Amniotic epithelial cell (primary cell): ENCODE results near the gene CCDC91.

ENCODE experiments used
- DNase-seq: peaks from one replicate; pipeline ENCODE4 v3.0.0-alpha.2; 2010; ENCODE audit warnings: low read depth

CCDC91 gene

GRCh38 chr12:28537474-28537873 lies 347.2 kb downstream of the CCDC91 start:
- no peak for DNase-seq

- no peak for DNase-seq
Measured at GRCh38 chr12:28539691-28540323, 349.6 kb downstream of the CCDC91 start.

- DNase-seq = no peak
Measured at GRCh38 chr12:28540324-28540714, 350.1 kb downstream of the CCDC91 start.

- peak; percentile 26 for DNase-seq
Measured at GRCh38 chr12:28543021-28543890, 353.0 kb downstream of the CCDC91 start.

GRCh38 chr12:28550757-28551704 lies 360.8 kb downstream of the CCDC91 start:
- peak; percentile 66 for DNase-seq

- no peak for DNase-seq
Measured at GRCh38 chr12:28552251-28552970, 362.2 kb downstream of the CCDC91 start.

GRCh38 chr12:28555748-28556147 lies 365.5 kb downstream of the CCDC91 start:
- no peak for DNase-seq

GRCh38 chr12:28558250-28558649 lies 368.0 kb downstream of the CCDC91 start:
- no peak for DNase-seq

GRCh38 chr12:28563286-28563685 lies 373.0 kb downstream of the CCDC91 start:
- DNase-seq = peak; percentile 46

- peak; percentile 90 for DNase-seq
Measured at GRCh38 chr12:28563936-28564335, 373.7 kb downstream of the CCDC91 start.

GRCh38 chr12:28568118-28568517 lies 377.9 kb downstream of the CCDC91 start:
- DNase-seq = peak; percentile 98

- peak; percentile 58 for DNase-seq
Measured at GRCh38 chr12:28568704-28569103, 378.4 kb downstream of the CCDC91 start.

GRCh38 chr12:28569698-28570411 lies 379.6 kb downstream of the CCDC91 start:
- peak; percentile 87 for DNase-seq

GRCh38 chr12:28570811-28571210 lies 380.6 kb downstream of the CCDC91 start:
- no peak for DNase-seq

- peak; percentile 40 for DNase-seq
Measured at GRCh38 chr12:28574746-28575592, 384.7 kb downstream of the CCDC91 start.

- no peak for DNase-seq
Measured at GRCh38 chr12:28575593-28576205, 385.4 kb downstream of the CCDC91 start.

- peak; percentile 69 for DNase-seq
Measured at GRCh38 chr12:28578361-28578760, 388.1 kb downstream of the CCDC91 start.

- peak; percentile 91 for DNase-seq
Measured at GRCh38 chr12:28578833-28579252, 388.6 kb downstream of the CCDC91 start.

GRCh38 chr12:28582672-28583376 lies 392.6 kb downstream of the CCDC91 start:
- DNase-seq = peak; percentile 60
